HG03066 (cell line): ENCODE data around the gene ERI3.

Source experiments
- ATAC-seq: cut with Tn5 transposase; IDR thresholded peaks from one replicate; pipeline ENCODE4 v1.9.1; 2021; ENCODE audit warnings: low read depth; ENCODE audit not compliant: unreplicated experiment

ERI3 gene

DNA sequence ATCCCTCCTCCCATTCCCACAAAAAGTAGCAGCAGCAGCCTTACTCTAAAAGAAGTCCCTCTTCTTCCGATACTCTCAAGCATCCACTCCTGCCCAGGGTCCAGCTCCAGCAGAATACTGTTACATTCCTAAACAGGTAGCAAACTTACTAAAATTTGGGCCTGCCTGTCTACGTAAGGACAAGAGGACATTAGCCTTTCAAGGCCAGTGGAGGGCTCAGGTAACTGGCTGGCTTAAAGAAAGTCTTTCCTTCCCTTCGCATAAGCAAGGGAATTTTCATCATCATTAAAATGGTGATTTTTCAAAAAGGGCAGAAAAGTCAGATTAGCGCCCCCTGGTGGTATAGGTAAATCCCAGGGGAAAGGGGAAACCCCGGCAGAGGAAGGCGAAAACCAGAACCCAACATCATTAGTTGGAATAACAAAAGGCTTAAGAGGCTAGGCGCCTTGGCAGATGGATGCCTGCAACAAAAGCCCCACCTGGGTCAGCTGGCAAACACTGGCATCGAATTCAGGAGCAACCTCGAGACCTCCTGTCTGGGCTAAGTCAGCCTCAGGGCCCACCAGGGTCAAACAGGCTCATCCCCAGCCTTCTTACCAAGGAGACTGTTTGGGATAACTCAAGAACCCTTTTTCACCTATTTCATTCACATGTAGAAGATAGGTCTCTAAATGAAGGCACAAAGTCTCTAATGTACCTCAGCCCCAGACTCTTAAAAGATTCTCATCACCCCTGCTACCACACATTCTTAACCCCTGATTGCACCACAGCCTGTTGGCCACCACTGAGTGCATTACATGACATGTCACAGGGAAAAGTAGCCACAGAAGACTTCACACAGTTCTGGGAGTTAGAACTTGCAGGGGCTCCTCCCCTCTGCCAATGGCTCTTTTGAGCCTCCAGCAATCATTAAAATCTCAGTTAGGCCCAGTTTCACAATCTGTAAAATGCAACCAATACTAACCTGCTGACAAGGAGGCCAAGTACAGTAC is 36.7 kb downstream of the ERI3 start:
- ATAC-seq: no peak

DNA sequence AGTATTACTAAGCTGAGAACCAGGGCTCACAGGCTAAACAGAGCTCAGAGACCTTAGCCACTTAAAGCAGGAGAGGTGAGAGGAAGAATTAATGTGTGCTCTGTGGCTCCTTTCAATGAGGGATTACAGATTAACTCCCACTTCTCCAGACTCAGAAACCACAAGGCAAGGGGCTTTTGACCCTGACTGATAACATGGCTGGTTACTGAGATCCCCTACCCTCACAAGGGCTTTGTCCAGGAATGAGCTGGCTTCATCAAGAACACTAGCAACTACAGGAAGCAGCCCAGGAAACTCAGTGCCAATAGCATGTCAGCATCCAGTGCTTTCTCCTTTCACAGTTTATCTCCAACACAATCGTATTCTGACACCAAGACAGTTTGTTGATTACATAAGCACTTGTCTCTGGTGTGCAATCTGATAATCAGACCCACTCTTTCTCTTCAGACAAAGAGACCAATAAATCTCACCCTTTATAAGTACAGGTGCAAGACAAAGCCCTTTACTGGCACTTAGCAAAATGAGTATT is 38.8 kb downstream of the ERI3 start:
- ATAC-seq: no peak

DNA sequence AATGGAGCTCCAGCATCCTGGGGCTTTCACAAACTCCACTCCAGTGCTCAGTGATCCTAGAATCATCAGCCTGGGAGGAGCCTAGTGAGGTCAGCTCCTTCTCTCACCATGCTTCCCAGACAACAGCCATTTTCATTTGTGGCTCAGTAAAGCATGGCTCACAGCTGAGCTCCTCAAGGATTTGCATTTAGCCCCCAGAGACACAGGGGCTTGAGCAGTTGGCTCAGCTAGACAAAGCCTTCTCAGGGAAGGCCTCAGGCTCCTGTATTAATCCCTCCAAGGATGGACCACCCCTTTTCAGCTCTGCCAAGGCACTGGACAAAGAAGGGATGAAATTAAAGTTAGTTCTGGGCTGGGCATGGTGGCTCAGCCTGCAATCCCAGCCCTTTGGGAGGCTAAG is 39.5 kb downstream of the ERI3 start:
- no peak for ATAC-seq

DNA sequence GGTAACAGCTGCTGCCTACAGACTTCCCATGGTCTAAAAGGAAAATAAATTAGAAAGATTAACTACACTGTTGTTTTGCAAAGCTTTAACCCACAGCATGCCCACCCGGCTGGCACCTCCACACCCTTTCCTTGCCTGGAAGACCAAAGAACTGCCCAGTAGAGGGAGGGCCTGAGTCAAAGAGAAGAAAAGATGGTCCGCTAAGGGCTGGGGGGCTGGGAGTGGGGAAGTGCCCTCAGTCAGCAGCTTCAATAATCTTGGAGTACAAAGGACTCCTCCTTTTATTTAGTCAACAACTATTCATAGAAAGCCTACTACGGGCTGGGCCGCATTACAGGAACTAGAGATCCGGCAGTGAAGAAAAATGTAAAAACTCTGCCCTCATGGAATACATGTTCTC is 40.6 kb downstream of the ERI3 start:
- ATAC-seq: no peak

DNA sequence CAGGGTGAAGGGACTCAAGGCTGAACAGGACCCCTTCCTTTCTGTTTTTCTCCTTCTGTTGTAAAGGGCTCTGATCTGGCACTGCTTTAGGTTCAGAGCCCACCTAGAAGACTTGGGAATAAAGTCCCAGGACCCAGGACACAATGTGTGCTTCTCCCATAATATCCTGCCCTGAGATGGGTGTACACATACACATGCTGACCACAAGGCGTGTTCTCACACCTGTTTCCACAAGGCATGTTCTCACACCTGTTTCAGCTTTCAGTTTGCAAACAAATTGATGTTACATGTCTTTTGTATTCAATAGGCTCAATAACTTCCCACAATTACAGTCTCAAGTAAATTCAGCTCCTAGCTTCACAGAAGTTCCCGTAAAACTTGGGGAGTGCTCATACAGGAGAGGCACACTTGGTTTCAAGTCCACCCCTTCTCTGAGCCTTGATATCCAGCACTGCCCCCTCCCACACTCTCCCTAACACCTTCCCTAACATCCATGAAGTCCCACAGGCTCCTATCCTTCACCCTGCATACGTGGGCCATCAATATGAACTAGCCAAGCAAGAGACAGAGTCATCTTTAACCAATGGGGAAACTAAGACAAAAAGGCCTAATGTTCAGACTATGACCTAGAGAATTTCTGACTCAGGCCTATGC is 41.7 kb downstream of the ERI3 start:
- no peak for ATAC-seq

DNA sequence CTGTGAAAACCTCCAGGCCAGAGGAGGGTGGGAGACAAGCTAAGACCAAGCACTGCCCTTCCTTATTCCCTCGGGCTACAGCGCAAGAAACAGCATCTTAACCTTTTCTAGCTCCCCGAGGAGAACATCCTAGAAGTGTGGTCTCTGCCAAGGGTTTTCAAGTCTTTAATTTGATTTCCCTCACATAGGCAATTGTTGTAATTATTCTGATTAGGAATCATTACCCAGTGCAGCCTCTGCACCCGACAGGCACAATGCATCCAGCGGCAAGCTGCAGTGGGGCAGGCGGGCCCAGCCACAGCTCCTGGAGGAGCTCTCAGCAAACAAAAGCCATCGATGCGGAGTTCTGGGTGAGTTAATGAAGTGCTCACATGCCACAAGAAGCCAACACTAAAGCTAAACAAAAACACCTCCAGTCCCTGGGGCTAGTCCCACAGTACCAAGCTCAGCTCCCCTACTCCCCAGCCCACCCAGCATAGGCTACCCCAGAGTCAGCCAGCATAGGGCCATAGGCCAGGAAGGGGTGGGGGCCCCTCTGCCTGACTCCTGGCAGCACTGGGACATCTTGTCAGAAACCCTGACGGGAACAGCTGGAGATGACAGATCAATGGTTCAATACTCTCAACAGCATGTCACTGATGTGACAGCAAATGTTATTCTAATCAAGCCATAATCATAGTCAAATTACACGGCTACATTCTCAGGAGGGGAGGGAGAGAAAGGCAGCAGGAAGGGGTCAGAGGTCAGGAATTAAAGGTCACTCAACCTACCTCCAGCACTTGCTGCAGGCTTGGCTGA is 42.5 kb downstream of the ERI3 start:
- no peak for ATAC-seq

DNA sequence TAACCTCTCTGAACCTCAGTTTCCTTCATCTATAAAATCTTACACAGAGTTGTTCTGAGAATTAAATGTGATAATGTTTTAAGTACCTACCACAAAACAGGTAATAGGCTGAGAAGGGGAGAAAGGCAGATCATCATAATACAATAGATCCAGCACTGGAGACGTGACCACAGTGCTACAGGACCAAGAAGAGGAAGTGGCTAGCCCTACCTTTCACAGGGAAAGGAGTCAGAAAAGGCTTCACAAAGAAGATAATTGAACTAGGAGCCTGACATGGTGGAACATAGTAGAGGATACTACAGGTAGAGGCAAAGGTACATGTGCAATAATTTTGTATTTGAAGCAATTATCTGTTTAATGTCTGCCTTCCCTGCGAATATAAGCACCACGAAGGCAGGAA is 45.1 kb downstream of the ERI3 start:
- ATAC-seq: no peak

DNA sequence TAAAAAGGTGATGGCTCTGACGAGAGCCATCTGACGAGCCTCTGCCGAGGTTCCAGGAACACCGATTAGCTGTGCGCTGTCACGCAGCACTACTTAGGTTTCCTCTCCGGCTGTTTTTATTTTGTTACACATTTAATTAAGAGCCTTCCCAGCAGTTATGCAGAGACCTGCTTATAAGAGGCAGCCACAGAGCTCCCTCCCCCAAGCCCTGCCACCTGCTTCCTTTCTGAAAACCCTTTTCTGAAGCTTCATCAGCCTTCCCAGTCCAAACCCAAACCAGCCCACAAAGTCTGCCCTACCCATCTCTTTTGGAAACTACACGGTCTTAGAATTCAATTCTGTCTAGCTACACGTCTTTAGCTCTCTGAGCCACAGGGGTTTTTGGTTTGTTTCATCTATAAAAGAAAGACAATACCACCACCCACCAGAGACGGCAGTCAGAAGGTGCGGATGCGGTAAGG is 49.1 kb downstream of the ERI3 start:
- no peak for ATAC-seq

DNA sequence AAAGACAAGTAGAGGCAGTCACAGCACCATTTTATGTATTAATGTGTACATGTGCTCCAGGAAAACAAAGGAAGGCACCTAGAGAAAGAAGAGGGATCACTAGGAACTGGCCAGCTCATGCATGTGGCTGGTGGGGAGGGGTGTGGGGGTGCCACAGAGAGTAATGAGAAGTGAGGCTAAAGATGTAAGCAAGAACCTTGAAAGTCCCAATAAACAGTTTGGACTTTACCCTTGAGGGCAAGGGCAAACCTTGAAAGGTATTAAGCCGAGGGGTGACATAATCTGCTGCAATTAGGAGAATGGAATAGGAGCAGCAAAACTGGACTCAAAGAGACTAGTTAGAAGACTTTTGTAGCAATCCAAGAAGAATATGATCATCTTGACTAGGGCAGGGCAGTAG is 51.5 kb downstream of the ERI3 start:
- ATAC-seq: no peak

DNA sequence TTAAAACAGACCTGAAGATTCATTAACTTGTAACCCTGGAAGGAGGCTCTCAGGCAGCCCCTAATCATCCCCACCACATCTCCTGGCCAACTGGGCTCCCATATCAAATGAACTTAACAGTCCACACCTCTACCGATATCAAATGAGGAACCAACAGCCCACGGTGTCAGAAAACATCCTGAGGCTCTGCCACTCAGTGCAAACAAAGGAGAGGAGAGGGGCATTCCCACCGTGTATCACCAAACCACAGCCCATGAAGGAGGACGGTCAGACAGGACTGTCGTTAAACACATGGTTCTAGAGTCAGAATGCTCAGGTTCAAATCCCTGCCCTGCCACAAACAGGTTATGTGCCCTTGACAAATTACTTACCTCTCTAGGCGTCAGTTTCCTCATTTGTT is 52.5 kb downstream of the ERI3 start:
- ATAC-seq: no peak

DNA sequence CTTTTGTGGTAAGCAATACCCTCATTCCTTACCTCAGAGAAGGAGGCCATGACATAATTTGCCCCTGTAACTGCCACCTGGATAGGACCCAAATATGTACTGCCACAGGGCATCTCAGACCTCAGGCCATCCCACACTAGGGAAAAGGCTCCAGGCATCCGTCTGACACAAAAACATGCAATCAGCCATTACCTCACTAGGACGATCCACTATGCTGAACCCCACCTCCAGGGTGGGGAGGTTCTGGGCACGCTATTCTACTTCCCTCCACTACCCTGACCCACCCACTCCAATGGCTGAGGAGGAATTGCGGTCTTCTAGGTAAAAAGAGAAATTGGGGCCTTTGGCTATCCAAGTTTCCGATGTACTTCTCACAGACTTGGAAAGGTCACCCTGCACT is 53.6 kb downstream of the ERI3 start:
- no peak for ATAC-seq

DNA sequence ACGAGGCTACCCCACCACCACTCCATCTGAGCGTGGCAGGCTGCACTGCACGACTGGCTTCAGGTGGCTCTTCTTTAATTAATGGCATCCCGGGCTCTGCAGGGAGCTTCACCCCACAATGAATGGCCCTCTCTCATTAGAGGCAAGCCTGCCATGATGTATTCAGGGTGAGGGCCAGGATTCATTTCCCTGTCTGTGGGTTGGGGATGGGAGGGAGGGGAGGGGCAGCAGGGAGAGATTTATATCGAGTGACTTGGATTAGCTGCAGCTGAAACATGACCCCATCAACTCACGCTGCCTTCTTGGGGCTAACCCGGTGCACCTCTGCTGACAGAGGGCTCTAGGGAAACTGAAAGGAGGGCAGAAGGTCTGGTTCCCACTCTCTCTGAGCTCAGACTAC is 54.2 kb downstream of the ERI3 start:
- no peak for ATAC-seq

DNA sequence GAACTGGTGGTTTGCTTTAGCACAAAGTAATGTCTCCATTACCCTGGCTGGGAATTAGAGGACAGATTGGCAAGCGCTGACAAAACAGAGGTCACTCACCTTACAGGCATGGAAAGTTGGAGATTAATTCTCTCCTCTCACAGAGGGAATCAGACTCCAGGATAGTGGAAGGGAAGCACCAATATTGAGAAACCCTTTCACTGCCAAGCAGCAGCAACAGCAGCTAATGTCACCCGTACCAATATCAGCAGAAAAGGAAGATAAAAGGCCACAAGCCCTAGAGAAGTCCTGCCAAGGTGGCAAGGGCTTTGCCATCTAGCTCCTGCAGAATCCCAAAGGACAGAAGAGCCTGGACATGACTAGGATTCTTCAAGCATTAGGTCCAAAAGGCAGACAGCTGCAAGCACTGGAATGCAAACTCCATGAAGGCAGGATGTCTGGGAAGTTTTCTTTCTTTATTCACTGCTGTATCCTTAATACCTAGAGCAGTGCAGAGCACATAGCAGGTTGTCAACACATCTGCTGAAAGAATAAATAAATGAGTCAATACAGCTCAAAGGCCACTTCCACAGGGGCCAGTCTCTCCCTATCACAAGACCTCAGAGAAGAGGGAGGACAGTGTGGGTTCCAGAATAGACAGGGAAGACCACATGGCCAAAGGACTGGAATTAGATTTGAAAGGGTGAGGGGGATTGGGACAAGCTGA is 57.2 kb downstream of the ERI3 start:
- ATAC-seq: no peak

DNA sequence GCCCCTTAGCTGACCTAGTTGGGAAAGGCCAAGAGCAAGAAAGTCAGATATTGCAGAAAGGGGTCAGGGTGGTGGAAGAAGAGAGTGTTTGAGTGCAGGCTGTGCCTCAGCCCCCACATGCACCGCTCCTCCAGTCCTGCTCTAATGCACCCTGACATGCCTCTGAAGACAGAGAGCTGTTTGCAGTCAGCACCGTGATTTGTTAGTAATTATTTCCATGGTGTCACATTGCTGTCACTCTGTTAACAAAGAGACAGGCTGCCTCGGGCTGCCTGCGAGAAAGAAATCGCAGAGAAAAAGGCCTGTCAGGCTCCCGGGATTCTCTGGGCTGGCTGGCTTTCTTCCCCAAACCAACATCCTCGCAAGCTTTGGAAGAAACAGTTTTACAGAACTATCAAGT is 58.3 kb downstream of the ERI3 start:
- no peak for ATAC-seq

DNA sequence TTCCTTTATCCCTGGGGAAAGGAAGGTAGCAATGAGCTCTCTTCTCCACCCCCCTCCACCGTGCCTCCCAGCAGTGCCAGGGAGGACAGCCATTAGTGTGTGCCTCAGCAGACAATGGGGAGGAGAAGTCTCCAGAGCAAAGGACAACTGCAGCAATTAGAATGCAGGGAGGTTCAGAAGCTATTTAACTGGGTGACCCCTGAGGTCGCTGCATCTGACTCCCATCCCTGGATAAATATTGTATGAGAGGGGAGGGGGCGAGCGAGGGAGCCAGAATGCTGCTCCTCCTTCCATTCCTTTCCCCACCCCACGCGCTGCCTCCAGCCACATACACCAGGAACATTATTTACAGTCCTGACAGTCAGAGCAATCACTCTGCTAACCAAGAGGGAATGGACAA is 59.0 kb downstream of the ERI3 start:
- no peak for ATAC-seq

DNA sequence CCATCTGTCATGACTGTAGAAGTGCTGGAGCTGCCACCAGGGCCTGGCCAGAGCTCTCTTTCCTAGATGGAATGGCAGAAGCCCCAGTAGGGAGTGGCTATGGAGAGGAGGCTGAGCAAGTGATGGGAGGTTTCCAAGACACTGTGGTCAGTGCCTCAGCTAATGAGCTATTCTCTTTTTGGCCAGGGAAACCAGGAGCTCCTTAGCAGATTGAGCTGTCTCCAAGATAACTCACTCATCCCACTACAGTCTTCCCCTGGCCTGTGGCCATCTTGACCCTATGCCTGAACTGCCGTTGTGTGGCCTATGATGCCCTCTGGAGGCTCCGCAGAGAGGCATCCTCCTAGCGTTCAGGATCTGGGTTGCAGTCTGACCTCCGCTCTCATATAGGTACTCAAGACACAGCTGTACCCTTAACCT is 60.5 kb downstream of the ERI3 start:
- ATAC-seq: no peak

DNA sequence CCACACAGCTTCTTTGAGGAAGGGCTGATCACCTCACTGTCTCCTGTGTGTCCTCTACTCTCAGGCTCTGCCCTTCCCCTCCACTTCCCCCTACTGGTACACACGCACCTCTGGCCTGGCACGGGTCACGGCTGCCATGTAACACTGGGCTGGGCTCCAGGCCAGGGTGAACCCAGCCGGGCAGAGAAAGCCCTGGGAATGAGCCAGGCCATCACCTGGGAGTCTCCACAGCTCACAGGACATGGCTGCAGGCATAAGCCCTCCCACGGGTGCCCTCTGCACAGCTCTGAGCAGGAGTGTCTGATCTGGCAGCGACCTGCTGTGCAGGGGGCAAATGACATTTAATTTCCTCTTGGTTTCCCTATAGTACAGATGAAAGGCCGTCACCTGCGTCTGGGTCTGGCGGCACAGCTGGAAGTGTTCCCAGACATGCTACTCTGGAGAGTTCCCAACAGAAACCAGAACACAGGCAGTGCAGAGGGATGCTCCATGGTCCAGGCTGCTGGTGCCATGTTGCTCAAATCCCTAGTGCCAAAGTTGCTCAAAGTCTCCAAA is 61.2 kb downstream of the ERI3 start:
- ATAC-seq: no peak

DNA sequence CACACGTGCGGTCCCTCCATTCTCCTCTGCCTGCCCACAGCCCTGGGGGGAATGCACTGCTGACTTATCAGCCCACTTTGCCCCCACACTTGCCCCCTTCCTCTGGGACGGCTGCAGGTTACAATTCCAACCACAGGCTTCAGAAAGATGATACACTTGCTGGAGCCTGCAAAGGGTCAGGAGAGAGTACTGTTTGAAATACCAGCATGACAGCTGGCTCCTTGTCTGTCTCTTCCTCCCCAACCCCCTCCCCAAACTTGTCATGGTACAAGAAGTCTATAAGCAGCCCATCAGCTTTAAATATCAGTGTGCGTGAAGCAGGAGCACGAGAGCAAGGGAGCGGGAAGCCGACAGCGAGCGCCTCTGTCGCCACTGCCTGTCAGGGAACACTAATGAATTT is 62.4 kb downstream of the ERI3 start:
- no peak for ATAC-seq

DNA sequence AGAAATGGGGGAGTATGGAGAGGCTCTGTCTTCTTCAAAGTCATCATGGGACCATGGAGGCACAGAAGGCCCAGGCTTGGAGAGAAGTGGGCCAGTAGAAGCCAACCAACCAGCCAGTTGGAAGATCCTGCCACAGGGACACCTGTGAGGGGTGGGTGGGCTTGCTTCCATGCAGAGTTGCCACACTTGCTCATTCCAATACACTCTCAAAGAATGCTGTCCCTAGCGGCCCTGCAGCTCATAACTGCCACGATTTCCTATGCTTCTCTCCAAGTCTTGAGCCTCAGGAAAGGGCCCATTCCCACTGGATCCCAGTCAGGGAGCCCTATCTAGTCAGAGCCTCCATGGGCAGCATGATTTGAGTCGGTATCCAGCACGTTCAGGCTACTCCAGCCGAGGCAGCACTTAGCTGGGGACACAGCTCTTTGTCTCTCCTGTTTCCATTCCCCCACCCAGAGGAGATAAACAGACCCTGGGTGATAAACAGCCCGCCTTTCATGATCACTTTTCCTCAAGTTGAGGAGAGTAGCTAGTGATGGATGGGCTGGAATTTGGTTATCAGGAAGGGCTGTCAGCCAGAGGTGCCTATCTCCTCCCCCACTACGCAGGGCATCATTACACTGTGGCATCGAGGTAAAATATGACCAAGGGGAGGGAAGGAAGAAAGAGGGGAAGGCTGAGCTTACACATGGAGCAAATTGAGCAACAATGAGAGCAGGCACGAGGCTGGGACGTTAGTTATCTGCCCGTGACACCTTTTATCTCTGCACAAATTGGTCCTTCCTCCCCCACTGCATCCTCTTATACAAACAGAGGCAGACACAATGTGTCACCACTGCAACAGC is 64.6 kb downstream of the ERI3 start:
- no peak for ATAC-seq
